Measurements from ENCODE around the gene AR. TPM values are rescaled to one million over a fixed set of nuclear protein-coding genes. Genes with fewer than 3 reads are reported as not detected.
A peak's percentile ranks its signal among the peaks of the same experiment; 100 is the strongest.

Gene AR
- total and polyA plus RNA-seq, 12 donors, result 1.7 to 35.2 (median 26.4) TPM

DNA sequence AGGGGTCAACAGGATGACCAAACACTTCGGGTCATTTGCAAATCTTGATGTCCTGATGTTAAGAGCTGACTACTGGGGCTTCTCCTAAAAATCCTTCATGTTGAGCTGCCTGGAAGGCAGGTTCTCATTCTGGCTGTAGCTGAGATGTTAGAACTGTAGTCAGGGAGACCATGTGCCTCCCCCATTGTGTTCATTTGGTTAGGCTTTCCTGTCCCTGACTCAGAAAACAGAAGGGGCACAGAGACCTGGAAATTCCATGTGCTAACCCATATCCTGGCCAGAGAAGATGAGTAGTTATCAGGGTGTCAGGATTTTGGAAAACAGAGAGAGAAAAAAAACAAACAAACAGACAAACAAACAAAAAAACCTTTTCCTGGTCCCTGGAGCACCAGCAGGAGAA, 177.5 kb downstream of the AR start:
- TF ChIP-seq, protein P1, sequence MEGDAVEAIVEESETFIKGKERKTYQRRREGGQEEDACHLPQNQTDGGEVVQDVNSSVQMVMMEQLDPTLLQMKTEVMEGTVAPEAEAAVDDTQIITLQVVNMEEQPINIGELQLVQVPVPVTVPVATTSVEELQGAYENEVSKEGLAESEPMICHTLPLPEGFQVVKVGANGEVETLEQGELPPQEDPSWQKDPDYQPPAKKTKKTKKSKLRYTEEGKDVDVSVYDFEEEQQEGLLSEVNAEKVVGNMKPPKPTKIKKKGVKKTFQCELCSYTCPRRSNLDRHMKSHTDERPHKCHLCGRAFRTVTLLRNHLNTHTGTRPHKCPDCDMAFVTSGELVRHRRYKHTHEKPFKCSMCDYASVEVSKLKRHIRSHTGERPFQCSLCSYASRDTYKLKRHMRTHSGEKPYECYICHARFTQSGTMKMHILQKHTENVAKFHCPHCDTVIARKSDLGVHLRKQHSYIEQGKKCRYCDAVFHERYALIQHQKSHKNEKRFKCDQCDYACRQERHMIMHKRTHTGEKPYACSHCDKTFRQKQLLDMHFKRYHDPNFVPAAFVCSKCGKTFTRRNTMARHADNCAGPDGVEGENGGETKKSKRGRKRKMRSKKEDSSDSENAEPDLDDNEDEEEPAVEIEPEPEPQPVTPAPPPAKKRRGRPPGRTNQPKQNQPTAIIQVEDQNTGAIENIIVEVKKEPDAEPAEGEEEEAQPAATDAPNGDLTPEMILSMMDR (IDR thresholded peaks at IDR 0.05), result no peak
- H3K4me3 ChIP-seq, result no peak overlapping the region
- no peaks in the 10 kb centered on the region for H3K36me3 ChIP-seq
- H3K4me1 ChIP-seq, result peaks cover 0 to 49% (median 11%) of the 10 kb centered on the region in 9 donors
- ATAC-seq, result no peak
- no peaks in the 10 kb centered on the region for H3K27me3 ChIP-seq
- no peak for DNase-seq
- WGBS, 2 donors, result 57 to 65% methylated on average over 1 of the region's 1 CpG
- no peak overlapping the region for H3K27ac ChIP-seq
- no peaks in the 10 kb centered on the region for H3K9me3 ChIP-seq
- intact Hi-C loops (cut with DNase I), result loop anchor here in 5 of 10 donors (5.0 to 10.0 kb wide), 3 partner anchors 61 to 177 kb away; partner anchors contain the start of gene AR (in 1 of the 5)

DNA sequence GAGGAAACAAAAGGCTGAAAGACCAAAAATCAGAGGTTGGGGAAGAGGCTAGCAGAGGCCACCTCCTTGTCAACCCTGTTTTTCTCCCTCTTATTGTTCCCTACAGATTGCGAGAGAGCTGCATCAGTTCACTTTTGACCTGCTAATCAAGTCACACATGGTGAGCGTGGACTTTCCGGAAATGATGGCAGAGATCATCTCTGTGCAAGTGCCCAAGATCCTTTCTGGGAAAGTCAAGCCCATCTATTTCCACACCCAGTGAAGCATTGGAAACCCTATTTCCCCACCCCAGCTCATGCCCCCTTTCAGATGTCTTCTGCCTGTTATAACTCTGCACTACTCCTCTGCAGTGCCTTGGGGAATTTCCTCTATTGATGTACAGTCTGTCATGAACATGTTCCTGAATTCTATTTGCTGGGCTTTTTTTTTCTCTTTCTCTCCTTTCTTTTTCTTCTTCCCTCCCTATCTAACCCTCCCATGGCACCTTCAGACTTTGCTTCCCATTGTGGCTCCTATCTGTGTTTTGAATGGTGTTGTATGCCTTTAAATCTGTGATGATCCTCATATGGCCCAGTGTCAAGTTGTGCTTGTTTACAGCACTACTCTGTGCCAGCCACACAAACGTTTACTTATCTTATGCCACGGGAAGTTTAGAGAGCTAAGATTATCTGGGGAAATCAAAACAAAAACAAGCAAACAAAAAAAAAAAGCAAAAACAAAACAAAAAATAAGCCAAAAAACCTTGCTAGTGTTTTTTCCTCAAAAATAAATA, 179.9 kb downstream of the AR start:
- ATAC-seq, result peak in 1 of 8 donors; percentile 21

DNA sequence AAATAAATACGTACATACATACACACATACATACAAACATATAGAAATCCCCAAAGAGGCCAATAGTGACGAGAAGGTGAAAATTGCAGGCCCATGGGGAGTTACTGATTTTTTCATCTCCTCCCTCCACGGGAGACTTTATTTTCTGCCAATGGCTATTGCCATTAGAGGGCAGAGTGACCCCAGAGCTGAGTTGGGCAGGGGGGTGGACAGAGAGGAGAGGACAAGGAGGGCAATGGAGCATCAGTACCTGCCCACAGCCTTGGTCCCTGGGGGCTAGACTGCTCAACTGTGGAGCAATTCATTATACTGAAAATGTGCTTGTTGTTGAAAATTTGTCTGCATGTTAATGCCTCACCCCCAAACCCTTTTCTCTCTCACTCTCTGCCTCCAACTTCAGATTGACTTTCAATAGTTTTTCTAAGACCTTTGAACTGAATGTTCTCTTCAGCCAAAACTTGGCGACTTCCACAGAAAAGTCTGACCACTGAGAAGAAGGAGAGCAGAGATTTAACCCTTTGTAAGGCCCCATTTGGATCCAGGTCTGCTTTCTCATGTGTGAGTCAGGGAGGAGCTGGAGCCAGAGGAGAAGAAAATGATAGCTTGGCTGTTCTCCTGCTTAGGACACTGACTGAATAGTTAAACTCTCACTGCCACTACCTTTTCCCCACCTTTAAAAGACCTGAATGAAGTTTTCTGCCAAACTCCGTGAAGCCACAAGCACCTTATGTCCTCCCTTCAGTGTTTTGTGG, 180.7 kb downstream of the AR start:
- 35 to 40% methylated on average over 5 of the region's 5 CpGs for WGBS, 2 donors
- Histone ChIP-seq H3K4me1 (peaks cover 0 to 43% (median 11%) of the 10 kb centered on the region in 9 donors), H3K36me3 (no peaks in the 10 kb centered on the region), H3K27me3 (peaks cover 0 to 3% (median 0%) of the 10 kb centered on the region in 7 donors), H3K4me3 (no peak overlapping the region), H3K27ac (no peak overlapping the region), H3K9me3 (no peaks in the 10 kb centered on the region)
- intact Hi-C loops (cut with DNase I), result loop anchor here in 6 of 10 donors (5.0 to 10.0 kb wide), 4 partner anchors 53 to 180 kb away; partner anchors contain the start of gene AR (in 1 of the 6)
- TF ChIP-seq, protein P1 (IDR thresholded peaks at IDR 0.05), result peak in 7 of 9 donors; percentile 10 to 46 (median 23)
- ATAC-seq, result peak in 1 of 8 donors; percentile 66
- no peak for DNase-seq

More for the DNA sequence above, 179.9 kb downstream of the AR start:
- Histone ChIP-seq H3K27me3 (peaks cover 0 to 3% (median 0%) of the 10 kb centered on the region in 7 donors), H3K9me3 (no peaks in the 10 kb centered on the region), H3K4me1 (peaks cover 0 to 49% (median 11%) of the 10 kb centered on the region in 9 donors), H3K27ac (no peak overlapping the region), H3K36me3 (no peaks in the 10 kb centered on the region), H3K4me3 (no peak overlapping the region)
- WGBS, 2 donors, result 56 to 57% methylated on average over 5 of the region's 5 CpGs
- no peak for DNase-seq
- intact Hi-C loops (cut with DNase I), result loop anchor here in 5 of 10 donors (5.0 to 10.0 kb wide), 3 partner anchors 59 to 179 kb away; partner anchors contain the start of gene AR (in 1 of the 5)
- TF ChIP-seq, protein P1 (IDR thresholded peaks at IDR 0.05), result no peak

DNA sequence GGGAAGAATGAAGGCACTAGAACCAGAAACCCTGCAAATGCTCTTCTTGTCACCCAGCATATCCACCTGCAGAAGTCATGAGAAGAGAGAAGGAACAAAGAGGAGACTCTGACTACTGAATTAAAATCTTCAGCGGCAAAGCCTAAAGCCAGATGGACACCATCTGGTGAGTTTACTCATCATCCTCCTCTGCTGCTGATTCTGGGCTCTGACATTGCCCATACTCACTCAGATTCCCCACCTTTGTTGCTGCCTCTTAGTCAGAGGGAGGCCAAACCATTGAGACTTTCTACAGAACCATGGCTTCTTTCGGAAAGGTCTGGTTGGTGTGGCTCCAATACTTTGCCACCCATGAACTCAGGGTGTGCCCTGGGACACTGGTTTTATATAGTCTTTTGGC, 181.7 kb downstream of the AR start:
- Histone ChIP-seq H3K27me3 (peaks cover 0 to 3% (median 0%) of the 10 kb centered on the region in 7 donors), H3K27ac (no peak overlapping the region), H3K4me3 (no peak overlapping the region), H3K4me1 (peaks cover 0 to 34% (median 7%) of the 10 kb centered on the region in 9 donors), H3K9me3 (no peaks in the 10 kb centered on the region), H3K36me3 (no peaks in the 10 kb centered on the region)
- WGBS, 2 donors, result 92 to 93% methylated on average over 2 of the region's 2 CpGs
- DNase-seq (no peak), ATAC-seq (no peak)
- intact Hi-C loops (cut with DNase I), result loop anchor here in 4 of 10 donors (5.0 to 10.0 kb wide), 3 partner anchors 52 to 181 kb away; partner anchors contain the start of gene AR (in 1 of the 4)
- TF ChIP-seq, protein P1 (IDR thresholded peaks at IDR 0.05), result no peak
